Muscle of arm (tissue), 12 donors: ENCODE results near the gene ST6GALNAC2. TPM values are rescaled to one million over a fixed set of nuclear protein-coding genes. Genes with fewer than 3 reads are reported as not detected.

Experiments
- DNase-seq: peaks from one replicate; pipeline ENCODE4 v3.0.0-alpha.2; 2013
- polyA plus RNA-seq, 12 donors: library from polyadenylated mRNA; unstranded; fragments of 120-200 nt; gene quantifications; one replicate each; pipeline ENCODE4 v1.2.1, GENCODE V29; 2013; ENCODE audit not compliant: insufficient read length in 12 of 12

Gene ST6GALNAC2
- polyA plus RNA-seq, 12 donors, result 1.3 to 22.9 (median 2.3) TPM; not detected in 2

DNA sequence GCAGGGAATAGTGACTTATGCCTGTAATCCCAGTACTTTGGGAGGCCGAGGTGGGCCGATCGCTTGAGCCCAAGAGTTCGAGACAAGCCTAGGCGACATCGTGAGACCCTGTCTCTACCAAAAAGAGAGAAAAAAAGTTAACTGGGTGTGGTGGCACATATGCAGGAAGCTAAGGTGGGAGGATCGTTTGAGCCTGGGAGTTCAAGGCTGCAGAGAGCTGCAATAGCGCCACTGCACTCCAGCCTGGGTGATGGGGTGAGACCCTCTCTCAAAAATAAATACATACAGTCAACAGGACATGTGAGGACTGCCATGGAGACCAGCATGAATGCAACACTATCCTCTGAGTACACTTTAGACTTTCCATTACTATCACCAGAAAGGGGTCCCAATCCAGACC lies 15.4 kb upstream of the ST6GALNAC2 start:
- no peak for DNase-seq

DNA sequence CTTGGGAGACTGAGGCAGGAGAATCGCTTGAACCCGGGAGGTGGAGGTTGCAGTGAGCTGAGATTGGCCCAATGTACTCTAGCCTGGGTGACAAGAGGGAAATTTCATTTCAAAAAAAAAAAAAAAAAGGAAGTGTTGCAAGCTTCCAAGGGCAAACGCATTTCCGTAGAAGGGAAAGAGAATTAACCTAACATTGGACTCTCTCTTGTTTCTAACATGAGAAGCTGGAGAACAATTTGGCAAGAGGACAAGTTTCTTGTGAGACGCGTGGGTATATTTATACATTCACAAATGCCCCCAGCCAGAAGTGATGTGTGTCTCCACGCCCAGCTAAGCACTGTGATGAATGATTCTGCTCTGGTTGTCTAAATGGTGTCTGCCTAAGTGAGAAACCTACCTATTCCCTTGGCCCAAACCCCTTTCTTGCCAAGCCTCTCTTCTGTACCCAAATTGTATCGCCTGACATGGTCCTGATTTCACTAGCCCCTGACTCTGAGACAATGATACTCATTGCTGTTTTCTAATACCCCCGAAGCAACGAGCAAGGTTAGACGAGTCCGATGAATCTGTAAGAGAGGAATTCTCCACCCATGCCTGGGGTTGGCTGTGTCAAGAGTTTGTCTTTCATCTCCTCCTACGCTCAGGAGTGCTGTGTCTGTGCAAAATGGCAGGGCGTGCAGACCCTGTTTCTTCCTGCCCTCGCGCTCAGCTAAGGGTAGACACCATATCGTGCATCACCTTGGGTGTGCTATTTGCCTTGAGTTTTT lies 14.2 kb upstream of the ST6GALNAC2 start:
- no peak for DNase-seq

DNA sequence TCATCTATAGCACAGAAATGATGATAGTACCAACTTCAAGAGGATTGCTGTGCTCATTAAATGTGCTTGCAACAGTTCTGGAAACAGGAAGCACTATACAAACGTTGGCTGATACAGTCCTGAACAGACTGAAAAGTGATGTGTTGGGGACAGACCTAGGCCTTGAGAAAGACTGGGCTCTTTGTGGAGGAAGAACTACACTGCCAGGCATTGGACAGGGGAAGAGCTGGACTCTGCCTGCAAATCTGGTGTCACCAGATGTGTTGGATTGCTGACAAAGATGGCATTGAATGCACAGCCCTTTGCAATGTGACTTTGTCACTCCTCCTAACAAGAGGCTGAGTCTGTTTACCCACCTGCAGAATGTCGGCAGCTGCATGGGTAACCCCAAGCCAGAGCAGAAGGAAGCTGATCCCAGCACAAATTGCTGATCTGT lies 12.4 kb upstream of the ST6GALNAC2 start:
- no peak for DNase-seq

DNA sequence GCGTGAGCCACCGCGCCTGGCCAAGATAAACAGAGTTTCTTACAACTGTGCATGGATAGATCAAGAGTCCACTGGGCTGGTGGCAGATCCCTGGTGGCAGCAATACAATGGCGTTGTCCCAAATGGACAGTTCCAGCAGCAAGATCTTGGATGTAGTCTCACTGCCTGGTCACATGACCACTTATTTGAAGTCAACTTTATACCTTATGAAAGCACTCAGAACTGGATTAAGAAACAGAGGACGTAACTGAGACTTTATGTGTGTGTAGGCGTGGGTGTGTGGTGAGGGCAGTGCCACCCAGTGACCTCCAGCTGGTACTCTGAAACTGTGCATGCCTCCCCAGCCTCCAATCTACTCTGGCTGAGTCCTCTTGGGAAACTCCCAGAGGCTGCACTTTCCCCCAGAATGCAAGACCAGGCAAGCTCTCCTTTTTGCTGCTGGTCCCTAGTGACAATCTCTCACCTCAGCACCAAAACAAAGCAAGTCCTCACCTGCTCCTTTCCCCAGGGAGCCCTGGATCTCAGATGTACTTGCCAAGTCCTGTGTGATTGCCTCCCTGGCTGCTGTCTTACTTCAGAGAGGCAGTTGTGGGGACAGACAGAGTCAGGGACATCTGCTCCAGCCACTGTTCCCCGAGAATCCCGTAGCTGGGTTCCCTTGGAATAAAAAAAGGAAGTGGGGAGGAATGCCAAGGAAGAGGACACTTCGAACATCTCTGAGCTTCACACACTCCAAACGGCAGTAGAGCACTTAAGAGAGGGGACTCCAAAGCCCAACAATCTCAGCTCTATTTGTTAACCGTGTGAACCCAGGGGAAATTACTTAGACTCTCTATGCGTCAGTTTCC lies 11.7 kb upstream of the ST6GALNAC2 start:
- no peak for DNase-seq

DNA sequence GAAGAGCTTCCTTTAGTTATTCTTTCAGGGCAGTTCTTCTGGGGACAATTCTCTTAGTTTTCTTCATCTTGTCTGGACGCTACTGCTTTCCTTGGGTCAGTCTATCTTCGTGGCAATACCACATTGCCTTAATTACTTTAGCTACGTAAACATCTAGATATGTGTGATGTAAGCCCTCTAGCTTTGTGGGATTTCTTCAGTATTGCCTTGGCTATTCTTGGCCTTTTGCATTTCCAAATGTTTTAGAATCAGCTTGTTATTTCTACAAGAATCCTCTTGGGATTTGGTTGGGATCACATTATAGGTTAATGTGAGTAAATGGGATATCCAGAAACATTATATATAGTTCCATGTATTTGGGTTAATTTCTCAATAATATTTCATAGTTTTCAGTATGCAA lies 9.0 kb upstream of the ST6GALNAC2 start:
- DNase-seq, result no peak

DNA sequence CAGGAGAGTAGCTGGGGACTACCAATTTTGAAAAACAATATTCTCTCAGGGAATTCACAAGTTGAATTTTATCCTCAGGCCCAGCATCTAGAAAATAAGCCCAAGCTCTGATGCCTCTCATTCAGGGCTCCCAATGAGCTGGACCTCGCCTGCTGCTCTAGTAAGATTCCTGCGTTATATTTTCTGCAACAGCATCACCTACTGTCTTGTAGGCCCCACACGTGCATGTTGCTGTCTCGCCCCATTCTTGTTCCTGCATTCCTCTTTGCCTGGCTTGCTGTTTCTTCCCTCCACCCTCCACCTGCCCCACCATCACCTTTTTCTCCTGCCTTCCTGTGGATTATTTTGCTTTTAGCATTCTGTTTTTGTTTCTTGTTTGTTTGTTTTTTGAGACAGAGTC lies 8.3 kb upstream of the ST6GALNAC2 start:
- DNase-seq, result no peak

DNA sequence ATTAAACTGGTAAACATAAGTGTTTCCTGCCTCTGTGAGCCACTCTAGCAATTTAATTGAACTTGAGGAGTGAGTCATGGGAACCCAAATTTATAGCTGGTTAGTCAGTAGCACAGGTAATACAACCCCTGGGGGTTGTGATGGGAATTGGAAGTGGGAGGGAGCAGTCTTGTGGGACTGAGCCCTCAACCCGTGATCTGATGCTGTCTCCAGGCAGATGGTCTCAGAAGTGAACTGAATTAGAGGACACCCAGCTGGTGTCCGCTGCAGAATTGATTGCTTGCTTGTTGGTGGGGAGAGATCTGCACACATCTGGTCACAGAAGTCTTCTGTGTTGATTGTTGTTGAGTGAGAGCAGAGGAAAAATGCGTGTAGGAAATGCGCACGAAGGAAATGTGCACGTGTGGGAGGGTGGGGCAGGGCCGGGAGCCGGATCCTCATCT lies 7.7 kb upstream of the ST6GALNAC2 start:
- no peak for DNase-seq

DNA sequence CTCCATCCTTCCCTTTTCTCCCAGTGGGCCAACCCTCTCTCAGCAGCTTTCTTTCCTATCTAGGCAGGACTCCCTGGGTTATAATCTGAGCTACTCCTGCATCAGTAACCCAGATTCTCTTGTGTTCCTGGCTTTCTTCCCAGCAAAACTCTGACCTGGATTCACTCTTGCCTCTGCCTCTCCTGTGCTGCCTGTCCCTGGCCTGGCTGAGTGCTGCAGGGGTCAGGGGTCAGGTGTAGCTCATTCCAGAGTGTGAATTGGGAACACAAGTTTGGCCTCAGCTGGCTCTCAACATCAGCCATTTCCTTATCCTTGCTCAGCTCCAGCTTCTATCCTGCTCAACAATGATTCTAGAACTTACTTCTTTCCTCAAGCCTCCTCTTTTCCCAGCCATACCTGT lies 2.5 kb upstream of the ST6GALNAC2 start:
- no peak for DNase-seq

DNA sequence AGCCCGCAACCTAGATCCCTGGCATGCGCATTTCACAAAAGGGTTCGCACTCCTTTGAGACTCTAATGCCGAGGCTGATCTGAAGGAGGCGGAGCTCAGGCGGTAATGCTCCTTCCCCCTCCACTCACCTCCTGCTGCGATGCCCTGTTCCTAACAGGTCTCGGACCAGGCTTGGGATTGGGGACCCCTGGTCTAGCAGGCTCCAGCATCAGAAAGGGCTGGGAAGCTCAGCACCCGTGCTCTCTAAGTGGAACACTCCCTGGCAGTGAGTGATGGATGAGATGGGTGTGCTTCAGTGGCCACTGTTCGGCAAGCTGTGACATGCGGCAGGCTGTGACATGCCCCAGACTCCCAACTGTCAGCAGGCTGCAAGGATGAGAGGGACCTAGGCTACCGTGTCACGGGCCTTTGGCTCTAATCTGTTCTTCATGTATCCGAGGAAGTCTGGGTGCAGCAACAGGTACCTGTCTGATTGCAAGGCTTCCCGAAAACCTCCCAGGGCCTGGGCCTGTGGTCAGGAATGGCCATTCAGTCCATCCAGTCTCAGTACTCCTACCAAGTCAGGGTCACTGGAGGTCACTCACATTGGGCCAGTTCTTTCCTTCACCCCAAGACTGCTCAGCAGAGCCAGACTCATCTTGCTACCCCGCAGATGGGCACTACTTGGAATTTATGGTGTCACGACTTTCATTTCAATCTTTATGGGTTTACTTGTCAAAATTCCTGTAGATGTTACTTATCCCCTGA lies 1.3 kb upstream of the ST6GALNAC2 start:
- no peak for DNase-seq

DNA sequence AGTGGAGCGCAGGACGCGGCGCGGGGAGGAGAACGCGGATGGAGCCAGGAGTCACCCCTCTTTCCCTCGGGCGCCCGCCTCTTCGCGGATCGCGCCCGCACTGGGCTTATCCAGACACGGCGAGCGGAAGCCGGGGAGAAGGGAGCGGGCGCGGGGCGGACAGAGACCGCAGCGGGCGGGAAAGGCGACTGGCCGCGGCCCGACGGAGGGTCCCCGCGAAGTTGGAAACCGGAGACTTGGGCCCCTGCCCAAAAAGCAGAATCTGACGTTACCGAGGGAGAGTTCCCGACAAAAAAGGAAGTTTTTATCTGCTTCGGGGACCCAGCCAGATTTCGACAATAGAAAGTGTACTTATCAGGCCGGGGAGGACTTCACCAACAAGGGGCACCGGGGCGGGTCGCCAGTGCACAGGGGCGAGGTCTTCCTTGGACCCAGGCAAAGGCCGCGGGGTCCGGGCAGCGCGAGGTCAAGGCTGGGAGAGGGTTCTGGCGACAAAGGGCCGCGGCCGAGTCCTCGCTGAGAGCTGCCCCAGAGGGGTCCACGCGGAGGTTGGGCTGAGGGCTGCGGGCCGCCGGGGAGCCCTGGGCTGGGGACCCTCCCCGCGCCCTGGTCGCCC lies 519 bp downstream of the ST6GALNAC2 start:
- no peak for DNase-seq

DNA sequence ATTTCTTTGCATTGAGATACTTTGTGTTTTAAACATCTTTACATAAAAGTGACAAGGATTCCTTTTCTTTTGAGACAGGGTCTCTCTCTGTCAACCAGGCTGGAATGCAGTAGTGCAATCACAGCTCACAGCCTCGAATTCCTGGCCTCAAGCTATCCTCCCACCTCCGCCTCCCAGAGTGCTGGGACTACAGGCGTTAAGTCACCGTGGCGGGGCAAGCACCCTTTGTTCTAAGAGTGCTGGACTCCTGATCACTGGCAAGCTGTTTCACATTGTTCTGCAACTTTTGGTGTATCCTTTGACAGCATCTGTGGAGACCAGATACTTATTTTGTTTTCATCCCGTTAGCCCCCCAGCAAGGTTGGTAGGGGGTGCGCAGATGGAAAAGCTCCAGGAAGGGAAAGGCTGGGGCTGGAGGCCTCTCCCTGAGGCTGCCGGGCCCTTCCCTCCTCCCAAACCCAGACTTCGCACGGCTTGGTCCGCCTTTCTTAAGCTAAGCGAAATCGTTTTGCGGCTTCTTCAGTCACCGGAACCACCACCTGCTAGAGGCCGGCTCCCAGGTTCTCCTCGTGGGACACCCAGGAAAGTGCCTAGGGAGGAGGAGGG lies 1.1 kb downstream of the ST6GALNAC2 start:
- no peak for DNase-seq

DNA sequence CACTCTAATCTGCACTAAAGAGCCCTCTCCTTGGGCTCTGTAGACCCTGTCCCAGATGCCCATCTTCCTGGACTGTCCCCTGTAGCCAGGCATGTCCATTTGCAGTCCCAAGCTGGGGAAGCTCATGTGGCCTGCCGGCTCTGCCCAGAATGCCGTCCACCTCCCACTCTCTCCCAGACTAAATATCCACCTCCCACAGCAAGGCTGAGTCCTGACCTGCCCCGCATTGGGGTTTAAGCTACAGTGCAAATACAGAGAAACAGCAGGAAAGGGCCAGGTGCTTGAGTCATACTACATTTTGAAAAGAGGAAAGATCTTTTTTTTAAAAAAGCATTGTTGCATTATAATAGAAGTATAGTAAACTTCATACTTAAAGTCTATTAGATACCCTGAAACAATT lies 3.0 kb downstream of the ST6GALNAC2 start:
- no peak for DNase-seq

DNA sequence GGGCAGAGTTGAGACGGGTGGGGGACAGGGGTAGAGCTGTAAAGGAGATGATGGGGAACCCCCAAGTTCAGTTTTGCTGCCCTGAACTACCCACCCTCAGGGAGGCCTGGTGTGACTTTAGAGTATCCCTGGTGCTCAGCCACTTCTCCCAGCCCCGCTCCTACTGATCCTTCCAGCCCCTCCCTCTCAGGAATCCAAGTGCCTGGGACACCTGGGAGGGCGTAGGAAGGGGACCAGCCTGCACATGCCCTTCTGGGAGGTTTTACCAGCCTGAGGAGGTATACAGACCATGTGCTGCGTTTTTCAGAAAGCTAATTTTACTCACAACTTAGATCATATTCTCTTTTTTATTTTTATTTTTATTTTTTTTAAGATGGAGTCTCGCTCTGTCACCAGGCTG lies 4.1 kb downstream of the ST6GALNAC2 start:
- no peak for DNase-seq

DNA sequence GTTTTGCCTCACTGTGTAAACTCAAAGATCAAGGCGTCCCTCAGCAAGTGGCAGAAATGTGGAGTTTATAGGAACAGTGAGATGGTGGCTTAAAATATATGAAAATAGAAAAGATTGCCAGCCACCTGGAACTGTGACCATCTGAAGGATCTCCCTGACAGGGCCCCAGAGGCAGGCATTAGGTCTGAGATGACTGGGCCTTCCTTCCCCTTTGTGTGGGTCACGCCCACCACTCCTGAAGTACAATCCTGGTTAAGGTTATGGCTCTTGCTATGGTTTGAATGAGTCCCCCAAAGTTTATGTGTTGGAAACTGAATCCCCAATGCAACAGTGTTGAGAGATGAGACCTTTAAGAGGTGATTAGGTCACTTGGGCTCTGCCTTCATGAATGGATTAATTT lies 6.4 kb downstream of the ST6GALNAC2 start:
- DNase-seq, result no peak

DNA sequence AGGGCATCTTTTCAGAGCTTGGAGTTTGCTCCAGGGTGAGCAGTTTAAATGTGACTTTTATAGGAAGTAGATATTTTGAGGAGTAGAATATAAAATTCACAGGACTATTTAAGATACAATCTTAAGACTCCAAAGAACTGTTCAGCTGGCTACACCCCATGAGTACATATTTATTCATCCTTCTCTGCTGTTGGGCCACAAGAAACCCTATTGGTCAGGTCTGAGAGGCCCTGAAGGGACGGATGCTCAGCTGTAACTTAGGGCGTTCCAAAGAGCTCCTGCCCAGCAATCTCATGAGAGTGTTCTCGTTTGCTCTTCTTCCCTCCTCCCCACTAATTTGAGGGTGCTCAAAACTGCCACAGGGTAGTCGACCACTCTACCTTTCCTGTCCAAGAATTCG lies 7.3 kb downstream of the ST6GALNAC2 start:
- no peak for DNase-seq

DNA sequence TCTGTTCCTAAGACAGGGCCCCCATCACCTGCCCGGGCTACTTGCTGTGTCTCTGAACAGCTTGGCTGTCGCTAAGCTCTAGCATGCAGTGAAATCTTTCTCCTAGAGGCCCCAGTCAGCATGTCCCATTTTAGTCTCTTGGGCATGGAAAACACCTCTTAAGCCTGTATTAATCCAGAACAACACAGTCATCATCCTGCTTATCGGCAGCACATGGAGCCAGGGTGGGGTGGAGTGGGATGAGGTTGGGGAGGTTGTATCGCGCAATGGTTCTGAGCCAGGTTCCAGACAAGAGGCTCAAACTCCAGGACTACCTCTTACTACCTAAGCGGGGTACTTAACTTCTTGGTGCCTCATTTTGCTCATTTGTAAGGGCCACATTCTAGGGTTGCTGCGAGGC lies 7.8 kb downstream of the ST6GALNAC2 start:
- no peak for DNase-seq

DNA sequence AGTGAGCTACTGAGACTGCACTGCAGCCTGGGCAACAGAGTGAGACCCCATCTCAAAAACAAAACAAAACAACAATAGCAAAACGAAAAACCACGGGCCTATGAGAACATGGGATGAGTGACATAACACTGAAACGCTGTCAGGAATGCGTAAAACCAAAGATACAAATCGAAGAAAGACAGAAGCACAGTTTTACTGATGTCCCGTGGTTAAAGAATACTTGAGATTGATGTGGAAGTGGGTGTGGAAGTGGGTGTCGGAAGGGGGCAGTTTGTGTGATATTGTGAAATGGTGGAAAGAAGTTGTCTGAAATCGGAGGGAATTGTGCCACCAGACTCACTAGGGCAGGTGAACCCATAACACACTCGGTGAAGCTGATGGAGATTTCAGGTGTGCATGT lies 9.5 kb downstream of the ST6GALNAC2 start:
- DNase-seq, result no peak

DNA sequence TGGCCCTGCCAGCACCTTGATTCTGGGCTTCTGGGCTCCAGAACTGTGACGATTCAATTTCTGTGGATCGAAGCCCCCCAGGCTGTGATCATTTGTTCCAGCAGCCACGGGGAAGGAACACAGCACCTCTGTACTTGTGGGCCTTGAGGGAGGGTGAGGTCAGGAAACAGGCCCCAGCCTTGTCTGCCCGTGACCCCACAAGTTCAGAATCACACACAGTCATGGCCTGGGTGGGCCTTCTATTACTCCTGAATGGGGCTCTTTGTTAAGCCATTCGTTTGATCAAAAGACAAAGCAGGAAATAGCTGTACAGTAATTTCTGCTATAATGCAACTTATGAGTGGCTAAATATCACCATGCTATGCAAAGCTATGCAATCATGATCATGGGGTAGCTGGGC lies 10.1 kb downstream of the ST6GALNAC2 start:
- no peak for DNase-seq

DNA sequence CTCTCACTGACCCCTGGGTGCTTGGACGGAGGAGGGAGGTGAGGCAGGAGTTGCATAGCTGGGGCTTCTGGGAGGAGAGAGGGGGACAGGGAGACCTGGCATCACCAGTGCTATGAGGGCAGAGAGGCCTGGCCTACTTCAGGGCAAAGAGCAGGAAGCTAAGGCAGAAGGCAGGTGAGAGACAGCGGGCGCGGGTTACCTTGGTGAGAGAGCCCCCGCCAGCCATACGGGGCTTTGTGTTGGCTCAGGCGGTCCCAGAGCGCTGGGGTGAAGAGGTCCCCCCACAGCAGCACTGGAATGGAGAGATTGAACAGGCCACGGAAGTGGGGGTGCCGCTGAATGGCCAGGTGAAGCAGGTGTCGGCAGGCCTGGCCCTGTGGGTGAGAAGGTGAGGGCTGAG lies 11.5 kb downstream of the ST6GALNAC2 start:
- DNase-seq, result no peak

DNA sequence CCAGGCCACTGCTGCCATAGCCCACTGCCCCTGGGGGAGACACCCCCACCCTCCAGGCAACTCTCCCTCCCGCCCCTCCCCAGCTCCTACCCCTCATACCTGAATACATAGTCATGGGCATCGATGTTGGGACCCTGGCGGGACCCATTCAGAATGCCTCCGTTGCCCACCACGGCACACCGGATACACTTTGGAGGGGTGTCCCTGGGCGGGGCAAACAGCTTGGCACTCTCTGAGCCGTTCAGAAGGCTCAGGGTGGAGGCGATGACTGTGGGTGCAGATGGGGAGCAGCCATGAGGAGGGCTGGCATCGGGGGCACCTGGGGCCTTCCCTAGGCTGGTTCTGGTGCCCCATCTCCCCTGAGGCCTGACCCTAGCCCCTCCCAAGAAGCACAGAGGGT lies 12.6 kb downstream of the ST6GALNAC2 start:
- no peak for DNase-seq

DNA sequence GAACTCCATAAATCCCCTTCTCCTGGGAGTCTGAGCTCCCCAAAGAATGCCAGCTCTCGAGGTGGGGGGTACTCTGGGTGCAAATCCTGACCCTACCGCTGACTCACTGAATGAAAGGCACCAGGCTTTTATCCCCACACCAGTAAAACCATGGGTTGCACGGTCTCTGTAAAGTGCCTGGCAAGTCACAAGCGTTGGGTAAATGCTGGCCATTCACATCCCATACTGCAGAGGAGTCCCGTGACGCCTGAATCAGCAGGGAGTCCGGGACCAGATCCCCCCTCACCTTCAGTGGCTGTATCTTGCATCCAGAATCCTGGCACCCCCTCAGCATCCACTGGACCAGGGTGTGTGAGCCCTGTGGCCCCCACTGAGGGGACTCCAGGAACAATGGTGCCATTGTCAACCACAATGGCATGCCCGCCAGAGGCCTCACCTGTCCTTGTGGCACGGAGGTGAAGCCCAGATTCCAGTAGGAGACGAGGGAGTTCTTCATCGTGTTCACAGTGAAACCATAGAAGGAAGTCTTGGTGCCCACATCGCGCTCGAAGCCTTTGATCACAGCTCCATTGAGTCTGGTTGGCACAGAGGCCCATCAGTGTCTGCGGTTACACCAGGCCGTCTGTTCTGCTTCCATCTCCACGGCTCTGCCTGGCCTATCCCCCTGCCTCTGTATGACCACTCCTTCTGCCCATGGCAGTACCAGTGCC lies 13.3 kb downstream of the ST6GALNAC2 start:
- DNase-seq, result no peak
